Stimulated activated naive B cell treated with anti-CD40 and anti-IgM and Interleukin-4, amounts not matched to agents 10 μg/mL and 1 μg/mL and 100 μg/mL, for 72 hours (primary cell): Measurements from ENCODE around the gene BCAT1.

Source experiments
- ATAC-seq, 2 donors: fragments of 150-1000 bp; cut with Tn5 transposase; replicated peaks; 2 replicates each; pipeline ENCODE4 v1.10.0; 2021; ENCODE audit warnings: moderate library complexity in 1 of 2
- DNase-seq: peaks from one replicate; pipeline ENCODE4 v3.0.0; 2021
- H3K27ac Mint-ChIP-seq: one replicate; pipeline ENCODE4 v1.8.0; 2022; ENCODE audit warnings: mild to moderate bottlenecking, mixed read lengths
- H3K27me3 Mint-ChIP-seq, 2 donors: one replicate each; pipeline ENCODE4 v1.8.0; 2022; ENCODE audit warnings: mixed read lengths in 2 of 2
- H3K36me3 Mint-ChIP-seq, 2 donors: one replicate each; pipeline ENCODE4 v1.8.0; 2022; ENCODE audit warnings: mixed read lengths in 2 of 2, mild to moderate bottlenecking in 1 of 2
- H3K4me1 Mint-ChIP-seq, 2 donors: one replicate each; pipeline ENCODE4 v1.8.0; 2022; ENCODE audit warnings: mixed read lengths in 2 of 2, mild to moderate bottlenecking in 1 of 2
- H3K4me3 Mint-ChIP-seq, 2 donors: one replicate each; pipeline ENCODE4 v1.8.0; 2022; ENCODE audit warnings: mild to moderate bottlenecking in 2 of 2, mixed read lengths in 2 of 2, moderate library complexity in 1 of 2
- H3K9me3 Mint-ChIP-seq, 2 donors: one replicate each; pipeline ENCODE4 v1.8.0; 2022; ENCODE audit warnings: mixed read lengths in 2 of 2, mild to moderate bottlenecking in 1 of 2

Gene BCAT1

DNA sequence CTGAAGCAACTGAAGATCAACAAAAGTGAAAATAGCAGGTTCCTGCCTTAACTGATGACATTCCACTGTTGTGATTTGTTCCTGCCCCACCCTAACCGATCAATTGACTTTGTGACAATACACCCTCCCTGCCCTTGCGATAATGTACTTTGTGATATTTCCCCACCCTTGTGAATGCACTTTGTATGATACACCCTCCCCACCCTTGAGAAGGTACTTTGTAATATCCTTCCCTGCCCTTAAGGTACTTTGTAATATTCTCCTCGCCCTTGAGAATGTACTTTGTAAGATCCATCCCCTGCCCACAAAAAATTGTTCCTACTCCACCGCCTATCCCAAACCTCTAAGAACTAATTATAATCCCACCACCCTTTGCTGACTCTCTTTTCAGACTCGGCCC, 41.4 kb downstream of the BCAT1 start:
- Mint-ChIP-seq H3K9me3 (no peaks in the 10 kb centered on the region), H3K27ac (no peak overlapping the region), H3K4me1 (peaks cover 5 to 6% of the 10 kb centered on the region in 2 donors), H3K36me3 (peaks cover 2 to 7% of the 10 kb centered on the region in 2 donors), H3K27me3 (peaks cover 8 to 11% of the 10 kb centered on the region in 2 donors), H3K4me3 (no peak overlapping the region)
- ATAC-seq (no peak), DNase-seq (no peak)

DNA sequence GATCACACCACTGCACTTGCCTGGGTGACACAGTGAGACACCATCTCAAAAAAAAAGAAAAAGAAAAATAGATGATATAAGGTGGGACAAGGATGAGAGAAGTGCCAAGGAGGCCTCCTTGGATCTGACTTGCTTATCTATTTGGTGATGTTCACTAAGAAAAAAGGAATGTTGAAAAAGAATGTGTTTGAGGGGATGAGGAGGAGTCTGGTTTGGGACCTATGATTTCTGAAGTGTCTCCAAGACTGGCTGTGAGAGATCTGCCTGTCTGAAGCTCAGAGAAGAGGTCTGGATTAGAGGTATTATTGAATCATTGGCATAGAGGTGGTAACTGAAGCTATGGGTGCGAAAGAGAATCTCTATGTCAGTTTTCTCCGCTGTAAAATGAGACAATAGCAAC, 42.8 kb downstream of the BCAT1 start:
- DNase-seq (no peak), ATAC-seq (no peak)
- Mint-ChIP-seq H3K36me3 (peaks cover 2 to 5% of the 10 kb centered on the region in 2 donors), H3K27me3 (peaks cover 17 to 20% of the 10 kb centered on the region in 2 donors), H3K4me1 (peaks cover 11 to 18% of the 10 kb centered on the region in 2 donors), H3K9me3 (no peaks in the 10 kb centered on the region), H3K4me3 (no peak overlapping the region), H3K27ac (no peak overlapping the region)

DNA sequence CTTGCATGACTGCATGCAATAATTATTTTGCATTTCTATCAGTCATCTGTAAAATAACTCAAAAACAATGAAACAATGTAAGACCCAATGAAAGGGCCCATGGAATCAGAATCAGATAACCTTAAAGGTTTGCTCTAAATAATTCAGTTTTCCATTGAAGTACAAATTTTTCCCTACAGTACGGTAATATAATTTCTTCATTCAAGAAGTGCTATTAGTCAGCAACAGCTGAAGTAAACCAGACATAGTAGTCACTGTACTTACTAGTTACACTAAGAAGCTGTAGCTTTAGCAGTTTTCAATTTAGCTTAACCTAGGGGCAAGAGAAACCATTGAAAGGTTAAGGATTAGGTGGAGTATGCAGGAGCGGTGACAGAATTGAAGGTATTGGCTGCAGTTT, 43.5 kb downstream of the BCAT1 start:
- no peak for DNase-seq
- Mint-ChIP-seq H3K27me3 (peaks cover 17 to 20% of the 10 kb centered on the region in 2 donors), H3K4me3 (no peak overlapping the region), H3K4me1 (peaks cover 13 to 22% of the 10 kb centered on the region in 2 donors), H3K36me3 (peaks cover 2 to 5% of the 10 kb centered on the region in 2 donors), H3K27ac (no peak overlapping the region), H3K9me3 (no peaks in the 10 kb centered on the region)
- peak; percentile 38 to 49 for ATAC-seq

DNA sequence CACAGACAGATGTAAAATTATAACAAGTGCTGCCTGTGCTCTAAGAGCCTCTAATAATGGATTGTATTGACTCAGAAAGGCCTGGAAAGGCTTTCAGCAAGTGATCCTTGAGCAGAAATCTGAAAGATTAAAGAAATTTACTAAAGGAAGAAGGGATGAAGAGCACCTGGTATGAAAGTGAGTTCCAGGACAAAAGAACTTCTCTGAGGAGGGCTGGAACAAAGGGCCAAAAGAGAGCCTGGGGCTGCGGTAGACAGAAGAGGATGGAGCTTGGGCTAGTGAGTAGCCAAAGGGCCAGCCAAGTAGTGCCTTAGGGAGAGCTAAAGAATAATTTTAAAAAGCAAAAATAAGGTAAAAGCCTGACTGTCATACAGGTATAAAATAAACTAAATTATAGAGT, 44.0 kb downstream of the BCAT1 start:
- DNase-seq (no peak), ATAC-seq (no peak)
- peaks cover 17 to 20% of the 10 kb centered on the region in 2 donors for H3K27me3 Mint-ChIP-seq
- peaks cover 13 to 22% of the 10 kb centered on the region in 2 donors for H3K4me1 Mint-ChIP-seq
- H3K4me3 Mint-ChIP-seq = no peak overlapping the region
- H3K36me3 Mint-ChIP-seq = peaks cover 2 to 6% of the 10 kb centered on the region in 2 donors
- H3K27ac Mint-ChIP-seq = no peak overlapping the region
- no peaks in the 10 kb centered on the region for H3K9me3 Mint-ChIP-seq

DNA sequence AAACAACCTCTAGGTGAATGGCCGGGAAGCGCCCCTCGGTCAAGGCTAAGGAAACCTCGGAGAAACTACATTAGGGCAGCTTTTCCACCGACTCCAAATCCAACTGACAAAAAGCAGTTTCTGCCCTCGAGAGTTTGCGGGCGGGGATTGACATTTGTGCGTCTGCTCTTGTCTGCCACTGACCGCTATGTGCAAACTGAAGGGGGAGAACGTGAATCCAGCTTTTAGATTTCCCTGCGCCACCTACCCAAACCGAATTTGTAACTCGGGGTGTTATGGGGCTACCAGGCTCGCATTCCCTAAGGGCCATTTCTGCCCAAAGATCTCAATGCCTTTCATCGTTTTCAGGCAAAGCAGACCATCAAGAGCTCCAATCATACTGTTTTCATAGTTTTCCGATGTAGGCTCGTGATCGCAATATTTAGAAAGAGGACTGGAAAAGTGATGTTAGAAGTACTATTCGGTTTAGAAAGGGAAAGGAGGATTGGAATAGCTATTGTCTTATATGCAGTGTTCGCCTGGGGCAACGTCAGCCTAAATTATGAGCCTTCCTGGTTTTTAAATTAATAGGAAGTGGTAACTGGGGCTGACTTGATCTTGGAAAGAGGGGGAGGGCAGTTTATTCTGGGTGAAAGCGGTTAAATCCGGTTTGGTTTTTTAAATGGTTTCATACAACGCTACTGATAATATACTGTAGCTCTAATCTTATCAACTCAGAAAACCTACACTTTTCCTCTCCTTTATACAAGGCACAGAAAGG, 45.4 kb downstream of the BCAT1 start:
- Mint-ChIP-seq H3K27me3 (peaks cover 17 to 20% of the 10 kb centered on the region in 2 donors), H3K36me3 (peaks cover 2 to 12% of the 10 kb centered on the region in 2 donors), H3K4me3 (peak overlapping the region; percentile 95 to 98), H3K4me1 (peaks cover 16 to 22% of the 10 kb centered on the region in 2 donors), H3K9me3 (peaks cover 4% of the 10 kb centered on the region in 2 donors), H3K27ac (no peak overlapping the region)
- DNase-seq (no peak), ATAC-seq (no peak)

DNA sequence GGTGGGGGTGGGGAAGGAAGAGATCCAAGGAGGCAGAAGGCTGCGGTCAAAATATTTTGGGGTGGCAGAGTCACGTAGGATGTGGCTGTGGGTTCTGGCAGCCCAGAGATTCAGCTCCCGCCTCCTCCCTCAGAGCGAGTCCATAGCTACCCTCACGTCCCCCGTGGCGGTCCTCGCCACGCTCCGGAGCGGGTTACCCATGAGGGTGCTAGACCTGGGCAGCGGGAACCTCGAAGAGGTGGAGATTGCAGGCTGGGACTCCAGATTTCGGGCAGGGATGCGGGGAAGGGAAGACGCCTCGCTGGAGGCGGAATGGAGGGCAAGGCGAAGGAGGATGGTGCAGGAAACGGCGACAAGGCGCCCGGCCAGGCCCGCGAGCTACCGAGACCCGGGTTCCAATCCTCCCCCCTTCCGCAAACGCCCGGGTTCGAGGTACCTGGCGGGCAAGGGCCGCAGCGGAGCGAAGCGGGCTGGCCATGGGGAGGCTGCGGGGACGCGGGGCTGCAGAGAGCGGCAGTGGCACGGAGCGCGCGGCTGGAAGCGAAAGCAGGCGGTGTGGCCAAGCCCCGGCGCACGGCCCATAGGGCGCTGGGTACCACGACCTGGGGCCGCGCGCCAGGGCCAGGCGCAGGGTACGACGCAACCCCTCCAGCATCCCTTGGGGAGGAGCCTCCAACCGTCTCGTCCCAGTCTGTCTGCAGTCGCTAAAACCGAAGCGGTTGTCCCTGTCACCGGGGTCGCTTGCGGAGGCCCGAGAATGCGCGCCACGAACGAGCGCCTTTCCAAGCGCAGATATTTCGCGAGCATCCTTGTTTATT, 46.2 kb downstream of the BCAT1 start:
- Mint-ChIP-seq H3K9me3 (peaks cover 4% of the 10 kb centered on the region in 2 donors), H3K4me3 (peak overlapping the region; percentile 95 to 98), H3K36me3 (peaks cover 2 to 12% of the 10 kb centered on the region in 2 donors), H3K27ac (peak overlapping the region; percentile 93), H3K27me3 (peaks cover 17 to 20% of the 10 kb centered on the region in 2 donors), H3K4me1 (peaks cover 16 to 22% of the 10 kb centered on the region in 2 donors)
- DNase-seq = no peak
- ATAC-seq = peak; percentile 50 to 69

DNA sequence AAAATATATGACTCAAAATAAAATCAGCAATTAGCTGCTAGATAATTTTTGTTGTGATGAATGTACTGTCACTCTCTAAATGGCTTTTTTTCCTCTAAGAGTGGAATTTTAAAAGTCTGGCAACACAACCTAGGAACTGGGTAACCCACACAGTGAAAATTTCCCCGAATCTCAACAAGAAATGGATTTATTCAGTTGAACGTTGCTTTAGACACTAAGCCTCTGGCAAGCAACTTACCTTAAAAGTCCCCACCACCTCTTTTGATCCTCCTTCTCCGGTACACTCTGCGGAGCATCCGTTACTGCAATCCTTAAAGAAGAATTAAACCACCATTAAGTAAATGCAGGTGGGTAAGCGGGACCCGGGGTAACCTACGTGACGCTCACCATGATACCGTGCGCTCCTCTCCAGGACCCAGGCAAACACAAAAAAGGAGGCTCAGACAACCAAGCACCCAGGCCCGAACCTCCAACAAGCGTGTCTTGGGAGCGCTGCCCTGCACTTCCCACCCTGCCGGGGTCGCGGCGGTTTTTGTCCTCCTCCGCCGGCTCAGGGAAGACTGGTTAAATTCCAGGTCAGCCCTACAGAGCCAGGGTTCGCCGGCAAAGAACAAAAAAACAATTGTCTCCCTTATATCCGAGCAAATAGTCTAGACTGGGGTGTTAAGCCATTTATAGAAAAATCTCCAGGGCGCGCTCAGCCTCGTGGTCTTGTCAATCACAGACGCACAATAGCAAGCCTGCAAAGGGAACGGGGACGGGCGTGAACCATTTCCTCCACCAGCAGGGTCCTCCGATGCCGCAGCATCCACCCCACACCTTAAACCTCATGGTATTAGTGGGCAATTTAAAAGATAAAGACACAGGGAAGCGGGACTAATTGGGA, 47.1 kb downstream of the BCAT1 start:
- H3K36me3 Mint-ChIP-seq = peaks cover 2 to 12% of the 10 kb centered on the region in 2 donors
- H3K27ac Mint-ChIP-seq = no peak overlapping the region

DNA sequence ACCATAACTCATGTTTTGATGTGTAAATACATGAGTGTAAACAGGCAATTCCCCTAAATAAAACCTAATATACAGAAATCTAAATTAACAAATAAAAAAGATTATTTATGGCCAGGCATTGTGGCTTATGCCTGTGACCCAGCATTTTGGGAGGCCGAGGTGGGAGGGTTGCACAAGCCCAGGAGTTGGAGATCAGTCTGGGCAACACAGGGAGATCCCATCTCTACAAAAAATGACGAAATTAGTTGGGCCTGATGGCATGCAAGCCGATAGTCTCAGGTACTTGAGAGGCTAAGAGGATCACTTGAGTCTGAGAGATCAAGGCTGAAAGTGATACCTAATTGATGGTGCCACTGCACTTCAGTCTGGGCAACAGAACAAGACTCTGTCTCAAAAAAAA, 48.7 kb downstream of the BCAT1 start:
- no peak for DNase-seq
- Mint-ChIP-seq H3K27ac (no peak overlapping the region), H3K9me3 (peaks cover 4% of the 10 kb centered on the region in 2 donors), H3K4me1 (peaks cover 16 to 22% of the 10 kb centered on the region in 2 donors), H3K36me3 (peaks cover 2 to 12% of the 10 kb centered on the region in 2 donors), H3K27me3 (peaks cover 17 to 20% of the 10 kb centered on the region in 2 donors), H3K4me3 (no peak overlapping the region)
- ATAC-seq = no peak

More for the DNA sequence above, 47.1 kb downstream of the BCAT1 start:
- H3K4me1 Mint-ChIP-seq = peaks cover 16 to 22% of the 10 kb centered on the region in 2 donors
- H3K27me3 Mint-ChIP-seq = peaks cover 17 to 20% of the 10 kb centered on the region in 2 donors
- peak overlapping the region; percentile 95 to 98 for H3K4me3 Mint-ChIP-seq
- ATAC-seq = no peak
- H3K9me3 Mint-ChIP-seq = peaks cover 4% of the 10 kb centered on the region in 2 donors
- no peak for DNase-seq

DNA sequence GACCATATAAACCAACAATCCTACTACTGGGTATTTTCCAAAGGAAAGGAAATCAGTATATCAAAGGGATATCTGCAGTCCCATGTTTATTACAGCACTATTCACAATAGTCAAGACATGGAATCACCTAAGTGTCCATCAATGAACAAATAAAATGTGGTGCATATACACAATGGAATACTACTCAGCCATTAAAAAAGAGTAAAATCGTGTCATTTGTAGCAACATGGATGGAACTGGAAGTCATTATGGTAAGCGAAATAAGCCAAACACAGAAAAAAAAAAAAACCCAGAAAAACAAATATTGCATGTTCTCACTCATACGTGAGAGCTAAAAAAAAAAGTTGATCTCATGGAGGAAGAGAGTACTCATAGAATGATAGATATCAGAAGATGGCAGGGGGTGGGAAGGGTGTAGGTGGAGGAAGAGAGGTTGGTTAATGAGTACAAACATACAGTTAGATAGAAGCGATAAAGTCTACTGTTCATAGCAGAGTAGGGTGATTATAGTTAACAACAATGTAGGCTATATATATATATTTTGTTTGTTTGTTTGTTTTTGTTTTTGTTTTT, 49.3 kb downstream of the BCAT1 start:
- ATAC-seq (no peak), DNase-seq (no peak)
- Mint-ChIP-seq H3K4me3 (no peak overlapping the region), H3K36me3 (peaks cover 2 to 12% of the 10 kb centered on the region in 2 donors), H3K27me3 (peaks cover 17 to 20% of the 10 kb centered on the region in 2 donors), H3K4me1 (peaks cover 16 to 22% of the 10 kb centered on the region in 2 donors), H3K9me3 (peaks cover 4% of the 10 kb centered on the region in 2 donors), H3K27ac (peak overlapping the region; percentile 26)

DNA sequence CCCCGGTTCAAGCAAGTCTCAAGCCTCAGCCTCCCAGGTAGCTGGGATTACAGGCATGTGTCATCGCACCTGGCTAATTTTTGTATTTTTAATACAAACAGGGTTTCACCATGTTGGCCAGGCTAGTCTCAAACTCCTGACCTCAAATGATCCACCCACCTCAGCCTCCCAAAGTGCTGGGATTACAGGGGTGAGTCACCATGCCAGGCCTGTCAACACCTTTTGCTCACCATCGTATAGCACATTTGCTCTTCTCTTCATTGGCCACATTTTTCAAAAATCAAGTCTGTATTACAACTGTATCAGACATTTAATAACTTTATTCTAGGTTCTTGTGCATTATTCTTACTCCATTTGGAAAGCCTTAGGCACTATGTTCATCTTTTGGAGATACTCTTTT, 50.3 kb downstream of the BCAT1 start:
- Mint-ChIP-seq H3K27ac (no peak overlapping the region), H3K36me3 (peaks cover 2 to 12% of the 10 kb centered on the region in 2 donors), H3K4me1 (peaks cover 15 to 22% of the 10 kb centered on the region in 2 donors), H3K27me3 (peaks cover 15 to 17% of the 10 kb centered on the region in 2 donors), H3K4me3 (no peak overlapping the region), H3K9me3 (peaks cover 4% of the 10 kb centered on the region in 2 donors)
- ATAC-seq (no peak), DNase-seq (no peak)

DNA sequence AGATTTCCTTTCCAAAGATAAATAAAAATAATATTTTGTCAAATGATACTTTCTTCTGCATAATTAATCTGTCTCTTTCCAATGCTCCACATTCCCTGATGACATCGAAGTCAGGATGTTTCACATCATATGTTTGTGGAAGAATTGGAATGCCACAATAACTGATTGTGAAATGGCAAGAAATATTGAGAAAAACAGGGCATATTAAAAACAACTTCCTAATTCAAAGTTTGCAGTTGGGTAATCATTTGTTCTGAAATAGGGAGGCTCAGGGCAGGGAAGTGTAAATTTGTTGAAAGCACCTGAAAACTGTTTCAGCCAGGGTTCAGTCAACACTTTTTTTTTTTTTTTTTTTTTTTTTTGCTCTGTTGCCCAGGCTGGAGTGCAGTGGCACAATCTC, 50.7 kb downstream of the BCAT1 start:
- Mint-ChIP-seq H3K36me3 (peaks cover 2 to 12% of the 10 kb centered on the region in 2 donors), H3K27me3 (peaks cover 12 to 13% of the 10 kb centered on the region in 2 donors), H3K4me1 (peaks cover 12 to 22% of the 10 kb centered on the region in 2 donors), H3K27ac (no peak overlapping the region), H3K4me3 (no peak overlapping the region), H3K9me3 (peaks cover 4% of the 10 kb centered on the region in 2 donors)
- DNase-seq = no peak
- no peak for ATAC-seq

DNA sequence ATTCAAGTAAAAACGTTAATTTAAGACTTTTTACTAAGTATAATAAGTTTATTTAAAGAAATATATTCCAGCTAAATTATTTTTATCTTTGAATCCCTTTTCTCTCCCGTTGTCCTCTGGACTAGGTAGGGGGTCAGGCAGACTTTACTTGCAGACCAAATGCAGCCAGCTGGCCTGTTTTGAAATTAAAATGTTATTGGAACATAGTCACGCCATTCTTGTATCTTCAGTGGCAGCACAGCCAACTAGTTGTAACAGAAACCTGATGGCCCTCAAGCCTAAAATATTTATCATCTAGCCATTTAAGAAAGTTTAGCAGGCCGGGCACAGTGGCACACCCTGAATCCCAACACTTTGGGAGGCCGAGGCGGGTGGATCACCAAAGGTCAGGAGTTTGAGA, 52.7 kb downstream of the BCAT1 start:
- ATAC-seq = no peak
- DNase-seq = no peak
- Mint-ChIP-seq H3K4me1 (peaks cover 5% of the 10 kb centered on the region in 2 donors), H3K36me3 (peaks cover 3 to 16% of the 10 kb centered on the region in 2 donors), H3K27me3 (no peaks in the 10 kb centered on the region), H3K27ac (no peak overlapping the region), H3K4me3 (no peak overlapping the region), H3K9me3 (peaks cover 4 to 5% of the 10 kb centered on the region in 2 donors)

DNA sequence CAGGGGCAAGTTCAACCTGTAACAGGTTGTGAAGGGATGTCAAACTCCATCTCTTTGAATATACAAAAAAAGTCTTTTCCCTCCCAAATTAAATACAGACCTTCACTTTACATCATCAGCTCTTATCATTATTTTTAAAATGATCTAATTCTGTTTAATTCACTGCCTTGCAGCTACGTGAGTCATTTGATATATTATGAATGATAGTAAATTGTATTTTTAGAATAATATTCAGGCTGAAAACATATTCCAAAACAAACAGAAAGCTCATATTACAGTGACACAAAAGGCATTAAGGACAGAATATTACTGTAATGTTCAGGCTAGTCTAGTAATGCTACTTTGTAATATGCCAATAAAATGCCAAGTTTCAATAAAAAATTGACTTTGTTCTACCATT, 53.3 kb downstream of the BCAT1 start:
- Mint-ChIP-seq H3K9me3 (peaks cover 4 to 5% of the 10 kb centered on the region in 2 donors), H3K4me3 (no peak overlapping the region), H3K4me1 (peaks cover 0 to 3% of the 10 kb centered on the region in 2 donors), H3K27ac (no peak overlapping the region), H3K36me3 (peaks cover 5 to 16% of the 10 kb centered on the region in 2 donors), H3K27me3 (no peaks in the 10 kb centered on the region)
- DNase-seq = no peak
- ATAC-seq = no peak
